G401 (cell line): ENCODE measurements around the gene ARIH1. TPM values are rescaled to one million over a fixed set of nuclear protein-coding genes. Genes with fewer than 3 reads are reported as not detected.

Experiments used
- DNase-seq: peaks from one replicate; pipeline ENCODE4 v3.0.0-alpha.2; 2015; ENCODE audit warnings: low spot score
- in situ Hi-C: cut with HindIII; loops from 2 replicates; pipeline ENCODE4 v1.10.0; 2016; ENCODE audit warnings: low sequenced_read_pairs, mixed read lengths
- total RNA-seq: library from RNA; depleted of rRNA; stranded (reverse); fragments of >200 nt; shearing (Covaris generic); gene quantifications from 2 replicates; pipeline ENCODE4 v1.2.3, GENCODE V29; 2014

The ARIH1 gene
- total RNA-seq, 1 experiment from 2014 or later = 42.0 TPM

DNA sequence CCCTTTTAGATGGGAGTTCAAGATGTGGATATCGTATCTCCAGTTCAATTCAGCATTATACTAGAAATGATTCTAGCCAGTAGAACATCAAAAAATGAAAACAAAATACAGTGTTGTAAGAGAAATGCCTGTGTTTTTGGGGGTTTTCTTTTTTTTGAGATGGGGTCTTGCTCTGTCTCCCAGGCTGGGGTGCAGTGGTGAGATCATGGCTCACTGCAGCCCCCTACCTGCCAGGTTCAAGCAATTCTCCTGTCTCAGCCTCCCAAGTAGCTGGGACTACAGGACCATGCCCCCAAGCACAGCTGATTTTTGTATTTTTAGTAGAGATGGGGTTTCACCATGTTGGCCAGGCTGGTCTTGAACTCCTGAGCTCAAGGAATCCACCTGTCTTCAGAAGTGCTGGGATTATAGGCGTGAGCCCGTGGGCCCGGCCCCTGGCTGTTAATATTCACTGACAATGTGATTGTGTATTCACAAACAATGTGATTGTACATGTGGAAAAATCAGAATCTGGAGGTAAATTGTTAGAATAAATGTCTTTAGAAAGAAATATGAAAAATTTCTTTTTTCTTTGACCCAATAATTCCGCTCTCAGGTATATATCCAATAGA, 59.0 kb downstream of the ARIH1 start:
- no peak for DNase-seq
- in situ Hi-C loops = no loop called here

DNA sequence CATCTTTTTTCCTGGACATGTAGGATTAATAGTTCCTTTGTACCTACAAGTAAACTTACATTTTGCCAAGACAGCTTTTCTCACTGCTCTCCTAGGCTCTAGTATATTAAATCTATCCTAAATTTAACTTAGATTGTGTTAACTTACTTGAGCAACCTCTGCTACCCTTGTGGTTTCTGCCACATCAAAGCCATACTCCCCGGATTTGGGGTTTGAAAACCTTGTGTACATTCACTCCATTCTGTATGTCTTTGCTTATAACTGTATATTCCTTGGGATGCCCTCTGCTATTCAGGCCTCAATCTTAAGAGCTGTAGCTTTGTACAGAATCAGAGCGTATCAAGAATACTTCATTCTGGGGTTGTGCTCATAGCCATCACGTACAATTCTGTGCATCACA, 60.4 kb downstream of the ARIH1 start:
- DNase-seq = no peak
- in situ Hi-C loops = no loop called here

DNA sequence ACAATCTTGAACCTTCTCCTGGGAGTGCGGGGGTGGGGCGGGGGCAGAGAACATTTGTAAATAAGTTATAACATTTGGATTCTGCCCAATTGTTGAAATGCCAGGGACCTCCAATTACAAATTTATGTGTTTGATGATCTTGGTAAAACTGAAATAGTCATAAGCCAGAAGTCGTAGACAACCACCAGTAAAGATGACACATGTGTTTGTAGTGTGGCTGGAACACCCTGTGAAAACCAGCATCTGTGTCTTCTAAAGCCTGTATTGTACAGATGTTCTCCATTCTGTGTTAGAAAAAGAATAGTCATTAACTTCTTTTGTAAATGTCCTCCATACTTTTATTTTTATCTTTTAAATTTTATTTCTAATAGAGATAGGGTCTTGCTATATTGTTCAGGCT, 61.8 kb downstream of the ARIH1 start:
- no peak for DNase-seq
- in situ Hi-C loops = no loop called here

DNA sequence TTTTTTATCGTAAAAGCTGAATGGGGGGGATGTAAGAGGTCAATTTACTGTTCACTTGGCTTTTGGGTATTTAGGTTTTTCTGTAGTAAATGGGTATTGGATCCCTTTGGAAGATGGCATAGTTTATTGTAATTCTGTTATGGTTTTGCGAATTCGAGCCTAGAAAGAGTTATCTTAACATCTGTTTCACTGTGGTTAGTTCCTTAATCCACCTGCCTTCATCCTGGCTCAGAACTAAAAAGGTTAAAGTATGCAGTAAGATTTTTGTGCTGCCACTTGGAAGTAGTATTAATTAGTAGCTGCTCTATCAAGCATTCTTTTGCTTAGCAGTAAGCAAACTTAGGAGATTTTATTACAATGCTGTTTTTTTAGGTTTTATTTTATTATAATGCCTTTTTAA, 62.4 kb downstream of the ARIH1 start:
- in situ Hi-C loops = no loop called here
- DNase-seq = no peak

DNA sequence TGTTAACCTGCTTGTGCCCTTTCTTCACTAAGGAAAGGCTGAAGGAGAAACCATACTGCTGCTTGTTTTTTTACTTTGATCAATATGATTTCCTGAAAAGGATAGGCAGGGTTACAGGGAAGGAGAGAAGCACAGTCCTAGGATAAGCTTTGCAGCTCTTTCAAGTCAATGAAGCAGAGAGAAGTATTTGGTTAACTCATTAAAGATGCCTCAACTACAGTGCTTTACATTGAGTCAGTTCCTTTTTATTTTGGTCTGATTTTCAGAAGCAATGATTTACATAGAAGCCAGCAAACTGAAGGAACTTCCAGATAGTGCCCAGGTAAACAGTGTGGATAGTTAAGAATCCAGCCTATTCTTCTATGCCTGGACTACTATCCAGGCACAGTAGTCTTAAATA, 64.8 kb downstream of the ARIH1 start:
- no peak for DNase-seq
- in situ Hi-C loops = no loop called here

DNA sequence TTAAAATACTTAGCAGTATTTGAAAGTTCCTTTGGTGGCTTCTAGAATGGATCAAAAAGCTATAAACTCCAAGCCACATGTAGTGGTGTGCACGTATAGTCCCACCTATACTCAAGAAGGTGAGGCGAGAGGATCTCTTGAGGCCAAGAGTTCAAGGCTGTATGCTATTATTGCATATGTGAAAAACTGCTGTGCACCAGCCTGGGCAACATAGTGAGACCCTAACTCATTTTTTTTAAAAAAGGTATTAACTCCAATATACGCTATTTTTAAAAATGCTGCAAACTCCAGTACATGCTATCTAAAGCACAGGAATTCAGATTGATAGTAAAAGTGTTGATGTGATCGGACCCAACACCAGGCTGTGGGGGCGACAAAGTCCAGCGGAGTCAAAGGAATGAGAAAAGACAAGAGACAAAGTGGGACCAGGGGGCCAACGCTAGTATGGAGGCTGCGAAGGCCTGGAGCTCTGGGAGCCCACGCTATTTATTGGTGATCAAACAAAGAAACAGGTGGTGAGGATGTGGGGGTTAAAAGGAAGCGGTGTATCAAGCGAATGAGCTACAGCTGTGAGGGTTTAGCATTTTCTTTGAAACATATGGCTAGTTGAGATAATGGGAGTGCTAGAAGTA, 66.6 kb downstream of the ARIH1 start:
- in situ Hi-C loops = no loop called here
- DNase-seq = no peak

DNA sequence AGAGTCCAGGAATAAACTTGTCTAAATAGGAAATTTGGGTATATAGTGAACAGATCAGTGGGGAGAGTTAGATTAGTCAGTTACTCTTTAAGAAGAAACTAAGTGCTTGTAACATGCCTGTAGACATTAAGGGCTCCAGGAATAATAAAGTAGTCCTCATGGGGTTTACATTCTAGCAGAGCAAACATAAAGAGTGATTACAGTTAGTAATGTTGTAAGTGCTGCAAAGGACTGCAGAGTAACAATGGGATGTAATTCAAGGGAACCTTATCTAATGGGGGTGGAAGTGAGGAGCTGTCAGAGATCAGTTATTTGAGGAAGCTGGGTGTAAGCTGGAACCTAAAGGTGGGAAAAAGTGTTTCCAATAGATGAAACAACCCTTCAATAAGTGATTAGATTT, 67.5 kb downstream of the ARIH1 start:
- DNase-seq = no peak

DNA sequence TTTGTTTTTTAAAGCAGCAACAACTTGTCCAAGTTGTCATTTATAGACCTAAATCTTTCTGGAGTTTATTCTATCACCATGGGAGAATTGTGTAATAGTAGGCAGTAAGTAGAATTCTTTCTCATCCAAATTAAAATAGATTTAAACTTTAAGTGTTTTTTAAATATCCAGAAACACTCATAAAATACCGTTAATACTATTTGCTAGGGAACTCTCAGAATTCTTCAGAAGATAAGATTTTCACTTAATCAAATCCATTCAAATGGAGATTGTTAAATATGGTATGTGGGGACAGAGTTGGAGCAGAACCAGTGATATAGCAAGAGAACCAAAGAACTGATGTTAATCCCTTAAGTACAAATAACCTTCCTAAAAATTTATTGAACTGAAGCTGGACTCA, 71.0 kb downstream of the ARIH1 start:
- no peak for DNase-seq
- in situ Hi-C loops = no loop called here

More for the DNA sequence above, 67.5 kb downstream of the ARIH1 start:
- in situ Hi-C loops = no loop called here

DNA sequence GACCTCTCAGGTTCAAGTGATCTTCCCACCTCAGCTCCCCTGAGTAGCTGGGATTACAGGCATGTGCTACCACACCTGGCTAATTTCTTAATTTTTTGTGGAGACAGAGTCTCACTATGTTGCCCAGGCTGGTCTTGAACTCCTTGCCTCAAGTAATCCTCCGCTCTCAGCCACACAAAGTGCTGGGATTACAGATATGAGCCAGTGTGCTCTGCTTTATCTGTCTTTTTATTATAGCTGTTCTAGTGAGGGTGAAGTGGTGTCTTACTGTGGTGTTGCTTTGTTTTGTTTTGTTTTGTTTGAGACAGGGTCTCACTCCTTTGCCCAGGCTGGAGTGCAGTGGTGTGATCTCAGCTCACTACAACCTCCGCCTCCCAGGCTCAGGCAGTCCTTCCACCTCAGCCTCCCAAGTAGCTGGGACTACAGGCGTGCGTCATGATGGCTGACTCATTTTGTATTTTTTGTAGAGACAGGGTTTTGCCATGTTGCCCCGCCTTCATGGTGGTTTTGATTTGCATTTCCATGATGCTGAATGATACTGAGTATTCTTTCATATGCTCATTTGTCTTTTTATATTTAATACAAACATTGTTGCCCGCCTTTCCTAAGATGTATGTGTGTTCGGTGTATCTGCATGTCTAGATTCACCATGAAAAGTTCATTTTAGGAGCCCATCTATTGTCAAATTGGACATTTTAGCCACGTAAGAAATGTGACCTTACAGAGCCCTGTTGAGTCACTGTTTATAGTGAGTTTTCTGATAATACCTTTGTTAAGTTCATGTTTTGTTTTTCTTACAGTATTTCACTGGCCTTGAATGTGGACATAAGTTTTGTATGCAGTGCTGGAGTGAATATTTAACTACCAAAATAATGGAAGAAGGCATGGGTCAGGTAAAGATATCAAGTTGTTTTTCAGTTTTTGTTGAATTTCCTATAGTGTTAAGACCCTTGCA, 80.6 kb downstream of the ARIH1 start:
- no peak for DNase-seq
- in situ Hi-C loops = no loop called here

DNA sequence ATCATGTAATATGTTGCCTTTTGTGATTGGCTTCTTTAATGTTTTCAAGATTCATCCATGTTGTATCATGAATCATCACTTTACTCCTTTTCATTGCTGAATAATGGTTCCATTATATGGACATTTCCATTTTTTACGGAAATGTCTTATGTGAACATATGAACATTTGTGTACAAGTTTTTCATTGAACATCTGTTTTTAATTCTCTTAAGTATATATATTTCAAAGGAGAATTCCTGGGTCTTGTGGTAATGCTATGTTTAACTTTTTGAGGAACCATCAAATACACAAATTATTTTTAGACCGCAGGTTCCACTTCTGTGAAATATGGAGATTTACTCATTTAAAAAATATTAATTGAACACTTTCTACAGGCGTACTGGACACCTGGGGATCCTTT, 85.7 kb downstream of the ARIH1 start:
- DNase-seq = no peak
- in situ Hi-C loops = no loop called here

DNA sequence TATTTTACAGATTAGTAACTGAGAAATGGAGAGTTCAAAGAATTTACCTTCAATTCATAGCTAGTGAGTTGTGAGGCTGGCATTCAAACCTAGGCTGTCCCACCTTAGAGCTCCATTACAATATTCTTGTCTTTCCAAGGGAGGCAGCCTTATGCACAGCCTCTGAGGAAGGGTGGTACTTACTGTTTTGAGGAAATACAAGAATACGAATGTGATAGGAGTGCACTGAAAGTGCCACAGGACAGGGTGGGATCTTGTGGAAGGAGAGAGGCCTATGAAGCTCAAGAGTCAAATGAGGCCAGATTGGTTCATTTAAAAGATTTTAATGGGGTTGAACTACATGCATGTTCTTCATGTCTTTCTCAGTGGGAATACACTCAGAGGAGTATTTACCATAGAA, 86.3 kb downstream of the ARIH1 start:
- in situ Hi-C loops = no loop called here
- DNase-seq = no peak

DNA sequence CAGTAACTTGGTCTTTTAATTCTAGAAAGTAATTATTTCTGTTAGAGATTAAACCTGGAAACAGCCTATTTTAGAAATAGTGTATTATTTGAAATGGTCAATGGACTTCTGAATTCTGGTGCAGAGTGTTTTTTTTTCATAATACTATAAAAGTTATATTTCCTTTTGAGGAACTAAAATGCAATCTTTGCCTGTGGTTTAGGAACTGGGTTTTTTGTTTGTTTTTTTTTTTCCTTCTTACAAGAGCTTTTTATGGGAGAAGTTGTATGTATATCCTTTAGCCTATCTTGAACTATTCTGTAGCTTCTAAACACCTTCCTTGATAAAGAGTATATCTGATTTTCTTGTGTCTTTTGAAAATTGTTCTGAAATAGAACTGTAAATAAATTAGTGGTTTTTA, 88.3 kb downstream of the ARIH1 start:
- in situ Hi-C loops = no loop called here
- no peak for DNase-seq

DNA sequence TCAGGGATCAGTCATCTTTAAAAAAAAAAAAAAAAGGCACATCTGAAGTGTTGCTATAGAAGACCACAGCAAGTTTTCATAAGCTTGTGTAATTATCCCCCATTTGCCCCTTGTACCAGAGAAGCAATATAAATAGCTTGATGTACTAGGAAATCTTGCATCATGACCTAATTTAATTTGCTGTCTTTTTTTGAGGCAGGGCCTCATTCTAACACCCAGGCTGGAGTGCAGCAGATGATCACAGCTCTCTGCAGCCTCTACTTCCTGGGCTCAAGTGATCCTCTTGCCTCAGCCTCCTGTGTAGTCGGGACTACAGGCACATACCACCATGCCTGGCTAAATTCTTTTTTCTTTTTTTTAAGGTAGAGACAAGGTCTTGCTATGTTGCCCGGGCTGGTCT, 88.7 kb downstream of the ARIH1 start:
- in situ Hi-C loops = no loop called here
- no peak for DNase-seq

DNA sequence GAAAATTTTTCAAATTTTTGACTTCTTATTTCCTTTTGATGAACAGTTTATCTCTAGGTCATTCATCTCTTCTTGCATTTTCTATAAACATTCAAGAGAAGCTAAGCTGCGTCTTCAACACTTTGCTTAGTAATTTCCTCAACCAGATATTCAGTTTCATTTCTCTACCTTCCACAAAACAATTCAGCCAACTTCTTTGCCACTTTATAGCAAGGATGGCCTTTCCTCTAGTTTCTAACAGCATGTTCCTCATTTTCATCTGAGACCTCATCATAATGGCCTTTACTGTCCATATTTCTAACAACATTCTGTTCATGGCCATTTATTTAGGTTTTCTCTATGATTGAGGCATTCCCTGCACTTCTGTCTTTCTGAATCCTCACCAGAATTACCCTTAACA, 90.0 kb downstream of the ARIH1 start:
- in situ Hi-C loops = no loop called here
- no peak for DNase-seq

DNA sequence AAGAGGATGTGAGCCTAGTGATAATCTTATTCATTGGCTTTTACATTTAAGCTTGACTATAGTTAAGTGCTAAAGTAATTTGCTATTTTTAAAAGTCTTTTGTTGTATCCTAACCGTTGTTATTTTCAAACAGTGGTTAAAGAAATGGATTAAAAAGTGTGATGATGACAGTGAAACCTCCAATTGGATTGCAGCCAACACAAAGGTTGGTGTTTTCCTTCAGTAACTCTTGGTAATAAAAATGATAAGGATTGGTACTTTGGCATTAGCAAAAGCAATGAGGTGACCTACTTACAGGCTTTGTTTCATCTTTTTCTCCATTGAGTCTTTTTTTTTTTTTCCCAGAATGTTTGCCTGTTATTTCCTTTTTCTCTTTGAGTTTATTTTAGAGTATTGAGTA, 92.8 kb downstream of the ARIH1 start:
- no peak for DNase-seq
- in situ Hi-C loops = no loop called here

DNA sequence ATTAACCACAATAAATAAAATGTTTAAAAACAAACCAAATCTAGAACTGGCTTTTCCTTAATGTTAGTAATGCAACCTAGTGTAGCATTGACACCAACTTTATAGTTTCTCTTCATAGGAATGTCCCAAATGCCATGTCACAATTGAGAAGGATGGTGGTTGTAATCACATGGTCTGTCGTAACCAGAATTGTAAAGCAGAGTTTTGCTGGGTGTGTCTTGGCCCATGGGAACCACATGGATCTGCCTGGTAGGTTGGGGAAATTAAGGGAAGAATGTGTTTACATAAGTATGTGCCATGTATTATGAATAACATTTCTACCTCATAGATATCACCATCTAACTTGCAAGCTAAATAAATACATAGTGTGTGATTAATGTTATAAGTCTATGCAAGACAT, 95.9 kb downstream of the ARIH1 start:
- in situ Hi-C loops = no loop called here
- no peak for DNase-seq

DNA sequence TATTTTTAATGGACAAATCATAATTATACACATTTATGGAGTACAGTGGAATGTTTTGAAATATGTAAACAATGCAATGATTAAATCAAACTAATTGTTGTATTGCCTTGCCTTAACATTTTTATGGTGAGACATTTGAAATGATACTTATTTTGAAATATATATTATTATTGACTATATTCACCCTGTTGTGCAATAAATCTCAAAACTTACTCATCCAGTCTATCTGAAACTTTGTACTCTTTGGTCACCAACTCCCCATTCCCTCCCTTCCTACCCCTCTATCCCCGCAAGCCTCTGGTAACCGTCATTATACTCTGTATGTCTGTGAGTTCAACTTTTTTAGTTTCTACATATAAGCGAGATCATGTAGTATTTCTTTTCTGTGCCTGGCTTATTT, 105.7 kb downstream of the ARIH1 start:
- no peak for DNase-seq
- in situ Hi-C loops = no loop called here

DNA sequence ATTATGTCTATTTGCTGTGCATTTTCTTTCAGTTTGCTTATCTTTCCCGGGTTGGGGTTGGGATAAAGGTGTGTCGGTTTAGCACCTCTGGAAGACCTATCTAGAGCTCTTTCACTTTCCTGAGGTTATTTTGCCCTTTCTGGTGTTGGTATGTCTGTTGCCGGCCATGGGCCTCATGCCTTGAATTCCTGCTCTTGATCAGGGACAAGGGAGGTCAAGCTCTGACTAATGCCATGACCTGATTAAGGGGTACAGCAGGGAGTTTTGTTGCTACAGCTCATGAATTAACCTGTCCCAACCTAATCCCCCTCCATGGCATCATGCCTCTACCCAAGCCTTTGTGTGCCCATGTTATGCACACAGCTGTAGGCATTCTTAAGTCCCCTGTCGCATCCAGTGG, 109.9 kb downstream of the ARIH1 start:
- DNase-seq = no peak
- in situ Hi-C loops = no loop called here

DNA sequence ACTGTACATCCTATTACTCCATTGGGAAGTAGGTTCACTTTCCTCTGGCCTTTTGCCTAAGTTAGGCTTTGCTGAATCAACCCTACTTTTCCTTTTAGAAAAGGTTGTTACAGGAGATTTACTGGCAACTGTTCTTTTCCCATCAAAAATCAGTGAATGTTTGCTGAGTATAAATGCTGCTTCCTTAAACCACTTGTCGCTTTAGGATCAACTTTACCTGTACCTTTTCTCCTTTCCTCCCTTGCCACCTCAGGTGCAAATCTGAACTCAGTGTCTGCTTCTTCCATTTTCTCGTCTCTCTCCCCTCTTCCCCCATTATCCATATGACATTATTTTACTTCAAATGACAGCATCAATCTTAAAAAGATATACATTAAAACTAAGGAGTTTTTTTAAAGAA, 110.9 kb downstream of the ARIH1 start:
- no peak for DNase-seq
- in situ Hi-C loops = no loop called here

DNA sequence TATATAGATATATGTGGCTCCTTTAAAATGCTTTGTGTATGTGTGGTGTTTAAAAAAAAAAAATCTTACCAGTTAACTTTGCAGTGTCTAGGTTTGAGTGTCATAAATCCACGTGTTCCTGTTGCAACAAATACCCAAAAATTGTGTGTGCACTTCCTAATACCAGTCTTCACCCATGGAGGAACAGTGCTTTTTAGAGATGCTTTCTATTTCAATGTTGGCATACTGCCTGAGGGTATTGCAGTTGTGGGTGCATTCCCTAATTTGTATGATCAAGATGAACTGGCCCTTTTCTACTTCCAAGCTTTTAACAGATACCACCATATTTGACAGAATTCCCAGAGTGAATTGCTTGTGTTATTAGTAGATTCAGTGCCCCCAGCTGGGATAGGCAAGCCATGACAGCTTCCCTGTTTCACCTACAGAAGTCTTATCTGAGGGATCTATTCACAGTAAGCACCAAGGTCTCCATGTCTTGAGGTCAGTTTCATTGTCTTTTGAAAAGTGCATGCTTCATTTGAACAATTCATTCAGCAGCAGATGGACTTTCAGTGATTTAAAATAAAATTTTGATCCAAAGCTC, 111.4 kb downstream of the ARIH1 start:
- in situ Hi-C loops = no loop called here
- no peak for DNase-seq
